CD4-positive, alpha-beta T cell (primary cell): ENCODE measurements around the gene NUP214. TPM values are rescaled to one million over a fixed set of nuclear protein-coding genes. Genes with fewer than 3 reads are reported as not detected.

ENCODE experiments used
- ATAC-seq: fragments of 200-7000 bp; cut with Tn5 transposase; one replicate; pipeline ENCODE4 v1.10.0; 2022; ENCODE audit warnings: mild to moderate bottlenecking; ENCODE audit not compliant: poor library complexity
- CTCF ChIA-PET: fragments of 350-600 bp; sonication (Branson Sonifier 250); formaldehyde crosslinking; loops from one replicate; lab custom pipeline; 2021; ENCODE audit warnings: antibody characterized with exemption, inconsistent platforms; lab: Charles Lee
- POLR2A ChIA-PET: fragments of 350-600 bp; sonication (Branson Sonifier 250); formaldehyde crosslinking; loops from one replicate; lab custom pipeline; 2021; ENCODE audit warnings: antibody characterized with exemption, inconsistent platforms; lab: Charles Lee
- DNase-seq, 14 experiments: peaks; one replicate each; pipeline ENCODE4 v3.0.0-alpha.2; 2013 to 2020; ENCODE audit warnings: mixed read lengths in 2 of 14
- H3K27ac ChIP-seq, 2 donors: one replicate each; pipeline versions ENCODE4 v1.5.1 to v1.7.0; 2013; ENCODE audit warnings: low read length in 2 of 2, low read depth in 1 of 2, mild to moderate bottlenecking in 1 of 2
- H3K27me3 ChIP-seq, 2 experiments: 1 replicate in 1 of 2; 2 replicates in 1 of 2; pipeline versions ENCODE4 v1.6.1 to v1.7.0; 2013; ENCODE audit warnings: low read length in 2 of 2, control low read depth in 1 of 2, mild to moderate bottlenecking in 1 of 2, moderate library complexity in 1 of 2; ENCODE audit not compliant: insufficient read depth in 2 of 2, control insufficient read depth in 1 of 2
- H3K36me3 ChIP-seq: one replicate; pipeline ENCODE4 v1.6.1; 2013; ENCODE audit warnings: low read length, control low read depth; ENCODE audit not compliant: insufficient read depth
- H3K4me1 ChIP-seq: one replicate; pipeline ENCODE4 v1.6.1; 2013; ENCODE audit warnings: low read length, control low read depth; ENCODE audit not compliant: insufficient read depth
- H3K4me3 ChIP-seq: one replicate; pipeline ENCODE4 v1.5.1; 2013; ENCODE audit warnings: mild to moderate bottlenecking, low read length, moderate library complexity
- H3K9me3 ChIP-seq, 2 experiments: 1 replicate in 1 of 2; 2 replicates in 1 of 2; pipeline versions ENCODE4 v1.6.1 to v1.7.0; 2013; ENCODE audit warnings: low read length in 2 of 2, mild to moderate bottlenecking in 2 of 2, control low read depth in 1 of 2, moderate library complexity in 1 of 2; ENCODE audit not compliant: control insufficient read depth in 1 of 2, insufficient read depth in 1 of 2
- H3K27ac Mint-ChIP-seq: one replicate; pipeline ENCODE4 v1.8.0; 2020; ENCODE audit warnings: mixed read lengths
- H3K27me3 Mint-ChIP-seq: one replicate; pipeline ENCODE4 v1.8.0; 2021; ENCODE audit warnings: mixed read lengths
- H3K36me3 Mint-ChIP-seq: one replicate; pipeline ENCODE4 v1.8.0; 2021; ENCODE audit warnings: low read depth, mixed read lengths
- H3K4me1 Mint-ChIP-seq: one replicate; pipeline ENCODE4 v1.8.0; 2021; ENCODE audit warnings: low read depth, mixed read lengths
- H3K4me3 Mint-ChIP-seq: one replicate; pipeline ENCODE4 v1.8.0; 2020; ENCODE audit warnings: mild to moderate bottlenecking, mixed read lengths
- H3K9me3 Mint-ChIP-seq: one replicate; pipeline ENCODE4 v1.8.0; 2020; ENCODE audit warnings: mixed read lengths
- CTCF ChIP-seq: fragments of 200-600 bp; IDR thresholded peaks from one replicate; pipeline ENCODE4 v1.8.0; 2022; ENCODE audit warnings: antibody characterized with exemption, mild to moderate bottlenecking
- intact Hi-C, 2 experiments: fragments of 100-400 bp; cut with DNase I in 1 of 2; cut with micrococcal nuclease in 1 of 2; formaldehyde crosslinking; loops; one replicate each; pipeline versions ENCODE4 v1.15.1 to v1.9.0; 2023 to 2025; cut with DNase I, micrococcal nuclease
- total RNA-seq, 174 experiments: library from RNA in 2 of 174; stranded (reverse) in 2 of 174; gene quantifications; one replicate each; pipeline ENCODE4 v1.2.3 and lab custom pipeline; 2021 to 2026

NUP214 gene
- total RNA-seq, 2 experiments from 2014 or later: 105 to 107 TPM

GRCh38 chr9:131236161-131236560, 110.8 kb downstream of the NUP214 start:
- peaks cover 80% of the 10 kb centered on the region for H3K4me1 ChIP-seq
- H3K27ac ChIP-seq: no peak overlapping the region
- peaks cover 24% of the 10 kb centered on the region for H3K36me3 ChIP-seq
- POLR2A ChIA-PET: interaction anchor here (8.2 to 10.1 kb wide), 2 partner anchors 19 to 35 kb away, joined by 130 to 132 read pairs; partner anchors contain the start of gene FAM78A
- Mint-ChIP-seq H3K27ac (peak overlapping the region; percentile 95), H3K36me3 (peaks cover 39% of the 10 kb centered on the region), H3K27me3 (no peaks in the 10 kb centered on the region), H3K4me1 (peaks cover 52% of the 10 kb centered on the region), H3K9me3 (no peaks in the 10 kb centered on the region), H3K4me3 (no peak overlapping the region)
- no peak for ATAC-seq
- DNase-seq: no peak
- no peak for TF ChIP-seq CTCF
- H3K9me3 ChIP-seq: no peaks in the 10 kb centered on the region
- H3K27me3 ChIP-seq: no peaks in the 10 kb centered on the region
- H3K4me3 ChIP-seq: no peak overlapping the region
- CTCF ChIA-PET: interaction anchor here (0.9 to 1.6 kb wide), 3 partner anchors 20 to 100 kb away, joined by 3 to 5 read pairs (median 3); no protein-coding TSS in a partner anchor
- intact Hi-C loops: loop anchor here in 1 of 2 experiments (5.0 to 10.0 kb wide), 2 partner anchors 54 to 99 kb away; no protein-coding TSS in a partner anchor

DNA sequence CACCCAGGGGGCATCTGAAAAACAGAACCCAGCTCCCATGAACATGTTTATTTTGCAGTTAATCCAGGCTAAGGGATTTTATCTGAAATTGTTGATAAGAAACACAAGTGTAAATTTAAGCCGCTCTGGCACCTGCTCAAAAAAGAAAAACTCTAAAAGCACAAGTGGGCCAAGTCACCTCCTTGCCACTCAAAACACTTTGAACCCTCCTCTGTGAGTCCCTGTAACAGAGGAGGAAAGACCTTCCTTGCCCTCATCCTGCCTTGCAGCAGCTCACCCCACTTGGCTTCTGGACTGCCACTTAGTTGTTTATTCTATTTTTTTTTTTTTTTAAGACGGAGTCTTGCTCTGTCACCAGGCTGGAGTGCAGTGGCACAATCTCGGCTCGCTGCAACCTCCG, 111.4 kb downstream of the NUP214 start:
- DNase-seq (no peak), ATAC-seq (no peak)
- TF ChIP-seq CTCF: no peak
- no peak overlapping the region for H3K27ac ChIP-seq
- Mint-ChIP-seq H3K4me1 (peaks cover 52% of the 10 kb centered on the region), H3K27me3 (no peaks in the 10 kb centered on the region), H3K36me3 (peaks cover 33% of the 10 kb centered on the region), H3K27ac (peak overlapping the region; percentile 95), H3K4me3 (no peak overlapping the region), H3K9me3 (no peaks in the 10 kb centered on the region)
- POLR2A ChIA-PET: interaction anchor here (8.2 to 10.1 kb wide), 2 partner anchors 18 to 35 kb away, joined by 130 to 132 read pairs; partner anchors contain the start of gene FAM78A
- intact Hi-C loops: loop anchor here in 1 of 2 experiments (5.0 to 10.0 kb wide), 2 partner anchors 54 to 98 kb away; no protein-coding TSS in a partner anchor
- H3K9me3 ChIP-seq: no peaks in the 10 kb centered on the region
- H3K27me3 ChIP-seq: no peaks in the 10 kb centered on the region
- H3K4me3 ChIP-seq: no peak overlapping the region
- CTCF ChIA-PET: interaction anchor here (0.9 to 1.6 kb wide), 2 partner anchors 19 to 99 kb away, joined by 3 to 5 read pairs; no protein-coding TSS in a partner anchor
- peaks cover 80% of the 10 kb centered on the region for H3K4me1 ChIP-seq
- peaks cover 19% of the 10 kb centered on the region for H3K36me3 ChIP-seq

DNA sequence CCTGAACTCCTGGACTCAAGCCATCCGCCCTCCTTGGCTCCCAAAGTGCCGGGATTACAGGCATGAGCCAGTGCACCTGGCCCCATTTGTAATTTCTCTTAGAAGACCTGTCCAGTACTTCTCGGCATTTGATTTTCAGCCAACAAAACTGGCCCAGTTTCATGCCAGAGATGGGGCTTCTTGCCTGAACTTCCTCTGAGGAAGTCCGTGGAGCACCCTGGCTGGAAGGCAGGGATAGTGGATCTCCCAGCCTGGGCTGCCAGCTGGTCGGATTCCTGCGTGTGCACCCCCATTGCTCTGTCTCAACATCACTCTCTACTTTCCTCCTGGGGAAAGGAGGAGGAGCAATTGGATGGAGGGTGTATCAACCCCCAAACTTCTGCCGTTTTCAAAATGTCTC, 111.9 kb downstream of the NUP214 start:
- ATAC-seq: no peak
- no peak overlapping the region for H3K4me3 ChIP-seq
- Mint-ChIP-seq H3K9me3 (no peaks in the 10 kb centered on the region), H3K27ac (peak overlapping the region; percentile 95), H3K36me3 (peaks cover 27% of the 10 kb centered on the region), H3K4me3 (peak overlapping the region; percentile 50), H3K27me3 (no peaks in the 10 kb centered on the region), H3K4me1 (peaks cover 52% of the 10 kb centered on the region)
- H3K27me3 ChIP-seq: no peaks in the 10 kb centered on the region
- intact Hi-C loops: loop anchor here in 1 of 2 experiments (5.0 to 10.0 kb wide), 2 partner anchors 55 to 98 kb away; no protein-coding TSS in a partner anchor
- no peak for TF ChIP-seq CTCF
- peaks cover 13% of the 10 kb centered on the region for H3K36me3 ChIP-seq
- ChIA-PET CTCF (interaction anchor here (0.9 to 1.6 kb wide), 2 partner anchors 19 to 99 kb away, joined by 3 to 5 read pairs; no protein-coding TSS in a partner anchor), POLR2A (interaction anchor here (0.6 to 10.1 kb wide), 10 partner anchors 11 to 169 kb away, joined by 3 to 132 read pairs (median 6); partner anchors contain the start of genes FAM78A and NUP214)
- no peak for DNase-seq
- no peaks in the 10 kb centered on the region for H3K9me3 ChIP-seq
- H3K27ac ChIP-seq: peak overlapping the region; percentile 52 to 79
- H3K4me1 ChIP-seq: peaks cover 80% of the 10 kb centered on the region
